RWPE1 (cell line): ENCODE data around the gene ARHGEF1.
"Not testable (repeated sequence)": the region's sequence is repeated elsewhere in the genome, so short reads cannot be mapped to it uniquely, and the experiment has no call there.

Experiments used
- CTCF ChIA-PET: fragments of 350-600 bp; sonication (Branson Sonifier 250); formaldehyde crosslinking; extraction: SDS; loops from one replicate; lab custom pipeline; 2021; lab: Yijun Ruan, JAX
- POLR2A ChIA-PET: fragments of 400-600 bp; formaldehyde crosslinking; extraction: SDS; loops from one replicate; lab custom pipeline; 2020; ENCODE audit warnings: antibody characterized with exemption; ENCODE audit not compliant: low non-redundant PET; lab: Yijun Ruan, JAX
- DNase-seq: peaks from one replicate; pipeline ENCODE4 v3.0.0; 2012; ENCODE audit warnings: low spot score
- H3K27ac ChIP-seq: fragments of 450-650 bp; 2 replicates; pipeline ENCODE4 v1.5.1; 2017
- CTCF ChIP-seq: fragments of 450-650 bp; conservative IDR thresholded peaks from 2 replicates; pipeline ENCODE4 v1.5.1; 2017; ENCODE audit warnings: low read depth, mild to moderate bottlenecking

The ARHGEF1 gene

GRCh38 chr19:41937525-41938468 lies 54.8 kb downstream of the ARHGEF1 start:
- TF ChIP-seq CTCF, result no peak
- POLR2A ChIA-PET, result no interaction called here
- peak overlapping the region; percentile 5; the same call in 1 of the 2 replicates for H3K27ac ChIP-seq
- no peak for DNase-seq
- CTCF ChIA-PET, result no interaction called here

- CTCF ChIA-PET, result interaction anchor here (1.0 kb wide), 1 partner anchor 18 kb away, joined by 4 read pairs; no protein-coding TSS in a partner anchor
- H3K27ac ChIP-seq, POLR2A ChIA-PET: not testable (repeated sequence)
These were observed 56.2 kb downstream of the ARHGEF1 start for GRCh38 chr19:41939209-41939608.

GRCh38 chr19:41939861-41940730 lies 57.1 kb downstream of the ARHGEF1 start:
- no peak overlapping the region for H3K27ac ChIP-seq
- no peak for TF ChIP-seq CTCF
- no peak for DNase-seq

More at GRCh38 chr19:41939209-41939608, 56.2 kb downstream of the ARHGEF1 start:
- DNase-seq, result not testable (repeated sequence)

GRCh38 chr19:41940731-41941409 lies 57.9 kb downstream of the ARHGEF1 start:
- ChIA-PET POLR2A (no interaction called here), CTCF (interaction anchor here (1.1 kb wide), 1 partner anchor 68 kb away, joined by 3 read pairs; no protein-coding TSS in a partner anchor)
- H3K27ac ChIP-seq, result no peak overlapping the region
- no peak for DNase-seq
- no peak for TF ChIP-seq CTCF

More at GRCh38 chr19:41939861-41940730, 57.1 kb downstream of the ARHGEF1 start:
- ChIA-PET CTCF (interaction anchor here (1.0 kb wide), 1 partner anchor 17 kb away, joined by 4 read pairs; no protein-coding TSS in a partner anchor), POLR2A (no interaction called here)

GRCh38 chr19:41941410-41942202 lies 58.6 kb downstream of the ARHGEF1 start:
- TF ChIP-seq CTCF, result no peak
- ChIA-PET POLR2A (interaction anchor here (0.7 kb wide), 1 partner anchor 17 kb away, joined by 4 read pairs; no protein-coding TSS in a partner anchor), CTCF (interaction anchor here (0.6 to 1.1 kb wide), 2 partner anchors 30 to 68 kb away, joined by 3 read pairs; no protein-coding TSS in a partner anchor)
- H3K27ac ChIP-seq, result no peak overlapping the region
- DNase-seq, result no peak

GRCh38 chr19:41944336-41944735 lies 61.4 kb downstream of the ARHGEF1 start:
- CTCF ChIA-PET, result interaction anchor here (0.6 kb wide), 1 partner anchor 70 kb away, joined by 4 read pairs; no protein-coding TSS in a partner anchor
- no peak for TF ChIP-seq CTCF
- DNase-seq, result no peak
- POLR2A ChIA-PET, result no interaction called here
- H3K27ac ChIP-seq, result no peak overlapping the region
